NCI-H128 (cell line): Measurements from ENCODE around the gene SEPHS1.

Experiments
- DNase-seq: peaks from one replicate; lab custom pipeline; 2025; ENCODE audit not compliant: unreplicated experiment; lab: John Stamatoyannopoulos, UW

SEPHS1 gene

GRCh38 chr10:13328613-13329012 lies 19.5 kb downstream of the SEPHS1 start:
- DNase-seq = no peak

GRCh38 chr10:13328126-13328525 lies 20.0 kb downstream of the SEPHS1 start:
- DNase-seq = no peak

GRCh38 chr10:13327534-13327933 lies 20.6 kb downstream of the SEPHS1 start:
- no peak for DNase-seq

- no peak for DNase-seq
Observed at GRCh38 chr10:13322615-13323148, 25.4 kb downstream of the SEPHS1 start.

- no peak for DNase-seq
Observed at GRCh38 chr10:13321576-13321975, 26.5 kb downstream of the SEPHS1 start.

GRCh38 chr10:13319166-13319565 lies 28.9 kb downstream of the SEPHS1 start:
- DNase-seq = no peak

GRCh38 chr10:13317474-13317873 lies 30.6 kb downstream of the SEPHS1 start:
- no peak for DNase-seq

- DNase-seq = no peak
Observed at GRCh38 chr10:13316635-13317311, 31.3 kb downstream of the SEPHS1 start.

- no peak for DNase-seq
Observed at GRCh38 chr10:13315361-13315760, 32.7 kb downstream of the SEPHS1 start.

- DNase-seq = no peak
Observed at GRCh38 chr10:13311177-13311575, 36.9 kb downstream of the SEPHS1 start.

GRCh38 chr10:13310518-13311176 lies 37.4 kb downstream of the SEPHS1 start:
- DNase-seq = no peak

GRCh38 chr10:13309792-13310191 lies 38.3 kb downstream of the SEPHS1 start:
- no peak for DNase-seq

GRCh38 chr10:13308096-13308495 lies 40.0 kb downstream of the SEPHS1 start:
- DNase-seq = no peak

- no peak for DNase-seq
Observed at GRCh38 chr10:13306103-13306502, 42.0 kb downstream of the SEPHS1 start.

GRCh38 chr10:13302821-13303555 lies 45.1 kb downstream of the SEPHS1 start:
- no peak for DNase-seq

GRCh38 chr10:13299437-13300287 lies 48.4 kb downstream of the SEPHS1 start, which contains the start of gene PHYH:
Gene PHYH (minus strand): TSS chr10:13300064. CDS start chr10:13300042, 22 bp downstream.
- peak; percentile 35 for DNase-seq

- no peak for DNase-seq
Observed at GRCh38 chr10:13298748-13299436, 49.2 kb downstream of the SEPHS1 start.

- DNase-seq = no peak
Observed at GRCh38 chr10:13296476-13296875, 51.6 kb downstream of the SEPHS1 start.

GRCh38 chr10:13294784-13295183 lies 53.3 kb downstream of the SEPHS1 start:
- no peak for DNase-seq
